Panc1 (cell line): ENCODE data around the gene C1orf105. TPM values are rescaled to one million over a fixed set of nuclear protein-coding genes. Genes with fewer than 3 reads are reported as not detected.

Experiments used
- ATAC-seq: fragments of 200-7000 bp; cut with Tn5 transposase; 2 replicates; pipeline ENCODE4 v1.9.1; 2020; ENCODE audit warnings: mild to moderate bottlenecking, moderate library complexity
- BruUV-seq: library from RNA; stranded (reverse); fragments of 400-500 nt; replicated peaks from 2 replicates; lab custom pipeline; 2021; lab: Mats Ljungman, UMichigan
- CTCF ChIA-PET: fragments of 300-600 bp; sonication (Branson Sonifier 250); formaldehyde crosslinking; loops from one replicate; lab custom pipeline; 2022; ENCODE audit warnings: antibody characterized with exemption; lab: Charles Lee
- POLR2A ChIA-PET: fragments of 300-600 bp; sonication (Branson Sonifier 250); formaldehyde crosslinking; loops from one replicate; lab custom pipeline; 2022; ENCODE audit warnings: antibody characterized with exemption; lab: Charles Lee
- DNase-seq: peaks from one replicate; pipeline ENCODE4 v3.0.0-alpha.2; 2010; ENCODE audit warnings: low read depth, low spot score
- H3K27ac ChIP-seq: 2 replicates; pipeline ENCODE4 v1.5.1; 2011; ENCODE audit warnings: mild to moderate bottlenecking, low read length, inconsistent platforms
- H3K27me3 ChIP-seq: fragments of 200-500 bp; sonication (Bioruptor generic); 2 replicates; pipeline ENCODE4 v1.6.0; 2014; ENCODE audit warnings: low read length, inconsistent platforms; ENCODE audit not compliant: control insufficient read depth, insufficient read depth
- H3K36me3 ChIP-seq: fragments of 200-500 bp; sonication (Bioruptor generic); 2 replicates; pipeline ENCODE4 v1.5.1; 2014; ENCODE audit warnings: inconsistent platforms, mild to moderate bottlenecking, low read length, moderate library complexity; ENCODE audit not compliant: control insufficient read depth, insufficient read depth
- H3K4me1 ChIP-seq: 2 replicates; pipeline ENCODE4 v1.5.1; 2011; ENCODE audit warnings: inconsistent platforms, mild to moderate bottlenecking, low read length, moderate library complexity; ENCODE audit not compliant: control insufficient read depth, insufficient read depth
- H3K4me3 ChIP-seq, 2 experiments: 2 replicates each; pipeline ENCODE4 v1.5.1; 2011 to 2012; ENCODE audit warnings: low read depth in 2 of 2, low read length in 2 of 2, mild to moderate bottlenecking in 2 of 2, inconsistent platforms in 1 of 2, moderate library complexity in 1 of 2
- H3K9me3 ChIP-seq: fragments of 200-500 bp; sonication (Bioruptor generic); 2 replicates; pipeline ENCODE4 v1.5.1; 2014; ENCODE audit warnings: low read depth, mild to moderate bottlenecking, inconsistent platforms, low read length, moderate library complexity; ENCODE audit not compliant: control insufficient read depth, insufficient read depth
- POLR2AphosphoS5 ChIP-seq: IDR thresholded peaks from 2 replicates; pipeline ENCODE4 v1.6.1; 2012; ENCODE audit warnings: mild to moderate bottlenecking, low read depth, low read length, moderate library complexity
- REST ChIP-seq, 2 experiments: IDR thresholded peaks; 2 replicates each; pipeline ENCODE4 v1.6.1; 2011 to 2012; ENCODE audit warnings: low read depth in 2 of 2, control low read depth in 1 of 2, low read length in 1 of 2, mild to moderate bottlenecking in 1 of 2, moderate library complexity in 1 of 2; ENCODE audit not compliant: insufficient read depth in 1 of 2
- SIN3A ChIP-seq: IDR thresholded peaks from 2 replicates; pipeline ENCODE4 v1.6.1; 2012; ENCODE audit warnings: low read depth, mild to moderate bottlenecking, low read length, moderate library complexity, borderline replicate concordance; ENCODE audit not compliant: insufficient read depth
- TCF7L2 ChIP-seq: IDR thresholded peaks from 2 replicates; pipeline ENCODE4 v1.6.1; 2011; ENCODE audit warnings: mild to moderate bottlenecking, low read depth, low read length, inconsistent platforms
- in situ Hi-C: cut with HindIII; loops from 2 replicates; pipeline ENCODE4 v1.10.0; 2016; ENCODE audit warnings: low sequenced_read_pairs, low pct_unique_long_range_greater_than_20kb
- intact Hi-C: fragments of 100-400 bp; cut with micrococcal nuclease; formaldehyde crosslinking; loops from one replicate; pipeline ENCODE4 v1.10.0; 2022; ENCODE audit not compliant: unreplicated experiment
- total RNA-seq: library from RNA; stranded (reverse); gene quantifications from one replicate; pipeline ENCODE4 v1.2.1, GENCODE V29; 2021; ENCODE audit not compliant: unreplicated experiment
- TF ChIP-seq, protein P1 (sequence below): fragments of 450-650 bp; IDR thresholded peaks from 2 replicates; pipeline ENCODE4 v1.5.1; 2017; ENCODE audit warnings: mild to moderate bottlenecking

Gene C1orf105
- total RNA-seq, 1 experiment from 2014 or later = not detected

DNA sequence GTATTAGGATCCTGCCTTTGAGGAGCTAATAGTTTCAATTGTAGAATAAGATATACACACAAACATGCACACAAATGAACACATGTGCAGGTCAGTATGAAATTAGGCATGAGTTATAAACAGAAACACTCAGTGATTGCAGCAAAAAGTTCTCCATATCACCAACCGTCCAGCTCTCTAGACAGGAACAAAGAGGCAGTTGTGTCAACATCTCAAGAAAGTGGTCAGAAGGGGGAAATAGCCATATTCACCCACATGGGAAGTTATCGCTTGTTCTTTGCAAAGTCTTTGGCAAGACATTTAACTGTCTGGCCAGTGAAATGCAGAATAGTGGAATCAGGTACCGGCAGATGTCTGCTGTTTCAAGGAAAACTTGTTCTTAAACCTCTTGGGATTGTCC is 52.8 kb downstream of the C1orf105 start:
- no TSS peak for BruUV-seq
- in situ Hi-C loops = no loop called here

GRCh38 chr1:172473842-172474241 is 53.4 kb downstream of the C1orf105 start:
- no peak for TF ChIP-seq REST (IDR thresholded peaks at IDR 0.05; ENCODE audit: insufficient read depth in 1 of 2, low read depth in 2 of 2, low read length in 1 of 2)
- TF ChIP-seq, protein P1, sequence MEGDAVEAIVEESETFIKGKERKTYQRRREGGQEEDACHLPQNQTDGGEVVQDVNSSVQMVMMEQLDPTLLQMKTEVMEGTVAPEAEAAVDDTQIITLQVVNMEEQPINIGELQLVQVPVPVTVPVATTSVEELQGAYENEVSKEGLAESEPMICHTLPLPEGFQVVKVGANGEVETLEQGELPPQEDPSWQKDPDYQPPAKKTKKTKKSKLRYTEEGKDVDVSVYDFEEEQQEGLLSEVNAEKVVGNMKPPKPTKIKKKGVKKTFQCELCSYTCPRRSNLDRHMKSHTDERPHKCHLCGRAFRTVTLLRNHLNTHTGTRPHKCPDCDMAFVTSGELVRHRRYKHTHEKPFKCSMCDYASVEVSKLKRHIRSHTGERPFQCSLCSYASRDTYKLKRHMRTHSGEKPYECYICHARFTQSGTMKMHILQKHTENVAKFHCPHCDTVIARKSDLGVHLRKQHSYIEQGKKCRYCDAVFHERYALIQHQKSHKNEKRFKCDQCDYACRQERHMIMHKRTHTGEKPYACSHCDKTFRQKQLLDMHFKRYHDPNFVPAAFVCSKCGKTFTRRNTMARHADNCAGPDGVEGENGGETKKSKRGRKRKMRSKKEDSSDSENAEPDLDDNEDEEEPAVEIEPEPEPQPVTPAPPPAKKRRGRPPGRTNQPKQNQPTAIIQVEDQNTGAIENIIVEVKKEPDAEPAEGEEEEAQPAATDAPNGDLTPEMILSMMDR = no peak
- TF ChIP-seq POLR2AphosphoS5 = no peak
- no peak for TF ChIP-seq SIN3A
- no peak for TF ChIP-seq TCF7L2
- DNase-seq = no peak
- no peak for ATAC-seq
- Histone ChIP-seq H3K4me1 (no peaks in the 10 kb centered on the region), H3K27ac (no peak overlapping the region), H3K9me3 (no peaks in the 10 kb centered on the region), H3K27me3 (no peaks in the 10 kb centered on the region; the same call in 1 of the 2 replicates), H3K4me3 (no peak overlapping the region), H3K36me3 (no peaks in the 10 kb centered on the region)
- ChIA-PET CTCF (no interaction called here), POLR2A (no interaction called here)
- BruUV-seq = no TSS peak
- in situ Hi-C loops = no loop called here
- intact Hi-C loops = no loop called here

More for the DNA sequence above, 52.8 kb downstream of the C1orf105 start:
- DNase-seq = no peak
- ATAC-seq = no peak
- Histone ChIP-seq H3K27ac (no peak overlapping the region), H3K9me3 (no peaks in the 10 kb centered on the region), H3K27me3 (no peaks in the 10 kb centered on the region; the same call in 1 of the 2 replicates), H3K4me1 (no peaks in the 10 kb centered on the region), H3K36me3 (no peaks in the 10 kb centered on the region), H3K4me3 (no peak overlapping the region)
- POLR2A ChIA-PET = no interaction called here
- no peak for TF ChIP-seq POLR2AphosphoS5
- TF ChIP-seq SIN3A = no peak
- no peak for TF ChIP-seq REST (IDR thresholded peaks at IDR 0.05; ENCODE audit: insufficient read depth in 1 of 2, low read depth in 2 of 2, low read length in 1 of 2)
- TF ChIP-seq, protein P1 = no peak
- no peak for TF ChIP-seq TCF7L2
- CTCF ChIA-PET = no interaction called here
- intact Hi-C loops = no loop called here
